Measurements from ENCODE around the gene PRKCH. TPM values are rescaled to one million over a fixed set of nuclear protein-coding genes. Genes with fewer than 3 reads are reported as not detected.
"Not testable (repeated sequence)": the region's sequence is repeated elsewhere in the genome, so short reads cannot be mapped to it uniquely, and the experiment has no call there.

Gene PRKCH
- total RNA-seq, 1 experiment from 2014 or later = 170 TPM

DNA sequence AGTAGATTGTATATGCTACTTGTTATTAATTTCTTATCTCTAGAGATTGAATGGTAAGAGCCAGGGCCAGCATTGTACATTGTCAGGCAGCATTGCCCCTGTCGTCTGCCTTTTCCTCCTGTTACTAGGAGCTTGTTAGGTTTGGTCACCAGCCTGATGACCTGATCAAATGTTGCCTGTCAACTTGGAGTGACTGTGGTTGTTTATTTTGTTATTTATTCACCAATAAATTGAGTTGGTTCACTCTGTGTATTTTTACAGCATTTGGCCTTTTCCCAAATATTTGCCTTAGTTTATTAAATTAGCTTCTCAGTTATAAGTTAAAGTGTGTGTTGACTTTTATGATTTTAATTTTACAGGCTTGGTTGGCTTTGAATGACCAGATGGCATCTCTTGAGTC, 88.4 kb downstream of the PRKCH start:
- CTCF ChIA-PET = interaction anchor here (0.6 kb wide), 1 partner anchor 345 kb away, joined by 3 read pairs; no protein-coding TSS in a partner anchor
- no peak overlapping the region for H3K4me2 ChIP-seq (ENCODE audit: low read length)
- no peaks in the 10 kb centered on the region for H3K4me1 ChIP-seq (ENCODE audit: insufficient read depth, low read length)
- H3F3A ChIP-seq (ENCODE audit: low read length, unreplicated experiment) = no peaks in the 10 kb centered on the region
- no peak overlapping the region for H2AFZ ChIP-seq (ENCODE audit: low read length)
- no peak overlapping the region for H3K27ac ChIP-seq (ENCODE audit: low read length)
- intact Hi-C loops (cut with micrococcal nuclease) = no loop called here
- DNase-seq (peak; percentile 18), ATAC-seq (peak; percentile 75)
- no TSS peak for BruUV-seq (replicated peaks)
- H3K36me3 ChIP-seq (ENCODE audit: low read depth, low read length) = no peaks in the 10 kb centered on the region
- H3K9ac ChIP-seq (ENCODE audit: low read length) = no peak overlapping the region
- H3K9me2 ChIP-seq (replicated peaks; ENCODE audit: low read length) = no peaks in the 10 kb centered on the region
- no peaks in the 10 kb centered on the region for H3K27me3 ChIP-seq (ENCODE audit: low read length)
- no peaks in the 10 kb centered on the region for H3K79me2 ChIP-seq (ENCODE audit: low read length)
- POLR2A ChIA-PET (ENCODE audit: unreplicated experiment) = interaction anchor here (0.6 kb wide), 2 partner anchors 195 to 429 kb away, joined by 3 to 5 read pairs; partner anchors contain the start of gene SLC38A6
- no peaks in the 10 kb centered on the region for H4K20me1 ChIP-seq (ENCODE audit: low read length)
- TF ChIP-seq CTCF (conservative IDR thresholded peaks at IDR 0.05; ENCODE audit: low read depth, low read length) (no peak), EZH2phosphoT487 (IDR thresholded peaks at IDR 0.05; ENCODE audit: borderline replicate concordance, low read length) (no peak), EZH2 (IDR thresholded peaks at IDR 0.05; ENCODE audit: low read length, unreplicated experiment) (no peak)
- H3K9me3 ChIP-seq (ENCODE audit: low read length) = no peaks in the 10 kb centered on the region
- H3K4me3 ChIP-seq (ENCODE audit: low read length) = no peak overlapping the region

DNA sequence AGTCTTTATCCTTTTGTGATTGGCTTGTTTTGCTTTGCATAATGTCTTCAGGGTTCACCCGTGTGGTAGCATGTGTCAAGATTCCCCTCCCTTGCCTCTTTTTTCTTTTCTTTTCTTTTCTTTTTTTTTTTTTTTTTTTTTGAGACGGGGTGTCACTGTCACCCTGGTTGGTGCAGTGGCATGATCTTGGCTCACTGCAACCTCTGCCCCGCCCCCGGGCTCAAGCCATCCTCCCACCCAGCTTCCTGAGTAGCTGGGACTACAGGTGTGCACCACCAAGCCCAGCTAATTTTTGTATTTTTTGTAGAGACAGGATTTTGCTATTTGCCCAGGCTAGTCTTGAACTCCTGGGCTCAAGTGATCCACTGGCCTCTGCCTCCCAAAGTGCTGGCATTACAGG, 94.6 kb downstream of the PRKCH start:
- H3K79me2 ChIP-seq (ENCODE audit: low read length); H3K4me2 ChIP-seq (ENCODE audit: low read length); DNase-seq; H3K9ac ChIP-seq (ENCODE audit: low read length); BruUV-seq (replicated peaks); CTCF ChIA-PET; H3F3A ChIP-seq (ENCODE audit: low read length, unreplicated experiment); H3K9me2 ChIP-seq (replicated peaks; ENCODE audit: low read length); H3K27me3 ChIP-seq (ENCODE audit: low read length); H3K9me3 ChIP-seq (ENCODE audit: low read length); H4K20me1 ChIP-seq (ENCODE audit: low read length); H3K4me3 ChIP-seq (ENCODE audit: low read length); H3K27ac ChIP-seq (ENCODE audit: low read length); H3K36me3 ChIP-seq (ENCODE audit: low read depth, low read length); H2AFZ ChIP-seq (ENCODE audit: low read length); ATAC-seq; intact Hi-C loops (cut with micrococcal nuclease); POLR2A ChIA-PET (ENCODE audit: unreplicated experiment): not testable (repeated sequence)
- H3K4me1 ChIP-seq (ENCODE audit: insufficient read depth, low read length) = peaks cover 15% of the 10 kb centered on the region

DNA sequence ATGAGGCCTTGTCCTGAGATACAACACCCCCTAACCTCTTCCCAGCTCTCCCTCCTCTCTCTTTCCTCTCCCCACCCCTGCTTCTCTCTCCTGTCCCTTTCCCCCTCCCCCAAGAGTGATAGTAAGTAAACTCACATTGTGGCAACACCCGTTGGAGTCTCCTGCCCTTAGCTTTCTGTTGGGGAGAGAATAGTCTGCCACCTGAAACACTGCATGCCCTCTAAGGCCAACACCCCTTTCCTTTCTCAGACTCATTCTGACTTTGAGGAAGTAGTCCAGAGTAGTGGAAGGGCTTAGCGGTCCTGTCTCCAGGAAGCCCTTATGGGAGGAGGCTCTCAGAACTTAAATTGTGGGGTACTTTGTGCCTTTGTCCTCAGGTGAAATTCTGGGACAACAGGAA, 95.2 kb downstream of the PRKCH start:
- TF ChIP-seq EZH2 (IDR thresholded peaks at IDR 0.05; ENCODE audit: low read length, unreplicated experiment) (no peak), EZH2phosphoT487 (IDR thresholded peaks at IDR 0.05; ENCODE audit: borderline replicate concordance, low read length) (no peak)
- Histone ChIP-seq H3K4me1 (ENCODE audit: insufficient read depth, low read length) (peaks cover 19% of the 10 kb centered on the region), H3K27me3 (ENCODE audit: low read length) (no peaks in the 10 kb centered on the region), H3K9me3 (ENCODE audit: low read length) (no peaks in the 10 kb centered on the region), H3K4me2 (ENCODE audit: low read length) (no peak overlapping the region), H3K4me3 (ENCODE audit: low read length) (no peak overlapping the region), H3F3A (ENCODE audit: low read length, unreplicated experiment) (no peaks in the 10 kb centered on the region), H4K20me1 (ENCODE audit: low read length) (no peaks in the 10 kb centered on the region), H3K27ac (ENCODE audit: low read length) (no peak overlapping the region), H3K79me2 (ENCODE audit: low read length) (0 out of 2 replicates have a peak, but pooled peaks cover 3% of the 10 kb centered on the region), H3K36me3 (ENCODE audit: low read depth, low read length) (no peaks in the 10 kb centered on the region), H3K9me2 (replicated peaks; ENCODE audit: low read length) (no peaks in the 10 kb centered on the region), H2AFZ (ENCODE audit: low read length) (no peak overlapping the region), H3K9ac (ENCODE audit: low read length) (no peak overlapping the region)
- ATAC-seq (no peak), DNase-seq (no peak)
- intact Hi-C loops (cut with micrococcal nuclease) = no loop called here
- ChIA-PET CTCF (no interaction called here), POLR2A (ENCODE audit: unreplicated experiment) (no interaction called here)
- BruUV-seq (replicated peaks) = no TSS peak

GRCh38 chr14:61417141-61417540, 95.8 kb downstream of the PRKCH start:
- Histone ChIP-seq H3K9me3 (ENCODE audit: low read length) (no peaks in the 10 kb centered on the region), H3K27ac (ENCODE audit: low read length) (no peak overlapping the region), H3K36me3 (ENCODE audit: low read depth, low read length) (no peaks in the 10 kb centered on the region), H2AFZ (ENCODE audit: low read length) (no peak overlapping the region), H3K9me2 (replicated peaks; ENCODE audit: low read length) (no peaks in the 10 kb centered on the region), H3K4me3 (ENCODE audit: low read length) (no peak overlapping the region), H3K4me1 (ENCODE audit: insufficient read depth, low read length) (peaks cover 19% of the 10 kb centered on the region), H3F3A (ENCODE audit: low read length, unreplicated experiment) (no peaks in the 10 kb centered on the region), H3K9ac (ENCODE audit: low read length) (no peak overlapping the region), H3K4me2 (ENCODE audit: low read length) (no peak overlapping the region), H3K27me3 (ENCODE audit: low read length) (no peaks in the 10 kb centered on the region), H3K79me2 (ENCODE audit: low read length) (0 out of 2 replicates have a peak, but pooled peaks cover 5% of the 10 kb centered on the region), H4K20me1 (ENCODE audit: low read length) (no peaks in the 10 kb centered on the region)
- BruUV-seq (replicated peaks) = no TSS peak
- ATAC-seq = no peak
- TF ChIP-seq EZH2phosphoT487 (IDR thresholded peaks at IDR 0.05; ENCODE audit: borderline replicate concordance, low read length) (no peak), CTCF (conservative IDR thresholded peaks at IDR 0.05; ENCODE audit: low read depth, low read length) (no peak), EZH2 (IDR thresholded peaks at IDR 0.05; ENCODE audit: low read length, unreplicated experiment) (no peak)
- no peak for DNase-seq
- CTCF ChIA-PET = no interaction called here
- POLR2A ChIA-PET (ENCODE audit: unreplicated experiment) = no interaction called here
- intact Hi-C loops (cut with micrococcal nuclease) = no loop called here
